ENCODE results near the gene CPSF3. TPM values are rescaled to one million over a fixed set of nuclear protein-coding genes. Genes with fewer than 3 reads are reported as not detected.

The CPSF3 gene
- total RNA-seq, 1 donor from 2014 or later = 60.4 TPM

DNA sequence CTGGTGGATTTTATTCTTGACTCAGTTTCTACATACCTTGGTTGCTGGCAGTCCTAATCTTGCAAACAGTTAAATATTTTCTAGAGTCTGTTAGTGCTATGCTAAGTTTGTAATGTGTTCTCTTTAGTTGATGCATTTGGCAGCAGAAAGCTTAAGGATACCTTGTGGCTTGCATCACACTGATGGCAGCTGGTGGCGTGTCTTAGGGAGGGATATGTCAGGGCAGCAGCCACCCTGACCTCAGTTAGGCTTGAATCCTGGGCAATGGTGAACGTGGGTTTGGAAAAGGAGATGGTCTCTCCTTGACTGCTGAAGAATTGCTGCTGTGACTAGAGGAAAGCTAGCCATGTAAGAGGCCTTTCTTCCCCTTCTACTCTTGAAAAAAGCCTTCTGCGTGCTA, 55.1 kb downstream of the CPSF3 start:
- peaks cover 9% of the 10 kb centered on the region for H3K4me1 Mint-ChIP-seq (ENCODE audit: low read depth)
- no peaks in the 10 kb centered on the region for H3K27me3 Mint-ChIP-seq
- H3K36me3 Mint-ChIP-seq (ENCODE audit: insufficient read depth) = peaks cover 30% of the 10 kb centered on the region
- H3K4me3 Mint-ChIP-seq (ENCODE audit: low read depth) = no peak overlapping the region
- peaks cover 3% of the 10 kb centered on the region for H3K9me3 Mint-ChIP-seq (ENCODE audit: low read depth)
- DNase-seq (ENCODE audit: low spot score, unreplicated experiment) = no peak
- TF ChIP-seq, protein P1, sequence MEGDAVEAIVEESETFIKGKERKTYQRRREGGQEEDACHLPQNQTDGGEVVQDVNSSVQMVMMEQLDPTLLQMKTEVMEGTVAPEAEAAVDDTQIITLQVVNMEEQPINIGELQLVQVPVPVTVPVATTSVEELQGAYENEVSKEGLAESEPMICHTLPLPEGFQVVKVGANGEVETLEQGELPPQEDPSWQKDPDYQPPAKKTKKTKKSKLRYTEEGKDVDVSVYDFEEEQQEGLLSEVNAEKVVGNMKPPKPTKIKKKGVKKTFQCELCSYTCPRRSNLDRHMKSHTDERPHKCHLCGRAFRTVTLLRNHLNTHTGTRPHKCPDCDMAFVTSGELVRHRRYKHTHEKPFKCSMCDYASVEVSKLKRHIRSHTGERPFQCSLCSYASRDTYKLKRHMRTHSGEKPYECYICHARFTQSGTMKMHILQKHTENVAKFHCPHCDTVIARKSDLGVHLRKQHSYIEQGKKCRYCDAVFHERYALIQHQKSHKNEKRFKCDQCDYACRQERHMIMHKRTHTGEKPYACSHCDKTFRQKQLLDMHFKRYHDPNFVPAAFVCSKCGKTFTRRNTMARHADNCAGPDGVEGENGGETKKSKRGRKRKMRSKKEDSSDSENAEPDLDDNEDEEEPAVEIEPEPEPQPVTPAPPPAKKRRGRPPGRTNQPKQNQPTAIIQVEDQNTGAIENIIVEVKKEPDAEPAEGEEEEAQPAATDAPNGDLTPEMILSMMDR (IDR thresholded peaks at IDR 0.05; ENCODE audit: unreplicated experiment) = no peak
- no peak overlapping the region for H3K27ac Mint-ChIP-seq

DNA sequence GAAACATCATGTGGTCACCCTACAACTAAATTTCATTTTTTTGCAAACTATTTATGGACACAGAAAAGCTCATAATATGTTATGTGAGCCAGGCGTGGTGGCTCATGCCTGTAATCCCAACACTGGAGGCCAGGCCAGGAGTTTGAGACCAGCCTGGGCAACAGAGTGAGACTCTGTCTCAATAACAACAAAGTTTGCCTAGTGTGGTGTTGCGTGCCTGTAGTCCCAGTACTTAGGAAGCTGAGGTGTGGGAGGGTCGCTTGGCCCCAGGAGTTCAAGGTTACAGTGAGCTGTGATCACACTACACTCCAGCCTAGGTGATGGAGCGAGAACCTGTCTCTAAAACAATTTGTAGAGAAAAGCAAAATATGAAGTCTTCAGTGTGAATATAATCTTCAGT, 56.7 kb downstream of the CPSF3 start:
- H3K27ac Mint-ChIP-seq = peak overlapping the region; percentile 50
- TF ChIP-seq, protein P1 (IDR thresholded peaks at IDR 0.05; ENCODE audit: unreplicated experiment) = no peak
- H3K36me3 Mint-ChIP-seq (ENCODE audit: insufficient read depth) = peaks cover 34% of the 10 kb centered on the region
- H3K4me1 Mint-ChIP-seq (ENCODE audit: low read depth) = peaks cover 9% of the 10 kb centered on the region
- peaks cover 3% of the 10 kb centered on the region for H3K9me3 Mint-ChIP-seq (ENCODE audit: low read depth)
- no peaks in the 10 kb centered on the region for H3K27me3 Mint-ChIP-seq
- DNase-seq (ENCODE audit: low spot score, unreplicated experiment) = no peak
- no peak overlapping the region for H3K4me3 Mint-ChIP-seq (ENCODE audit: low read depth)

DNA sequence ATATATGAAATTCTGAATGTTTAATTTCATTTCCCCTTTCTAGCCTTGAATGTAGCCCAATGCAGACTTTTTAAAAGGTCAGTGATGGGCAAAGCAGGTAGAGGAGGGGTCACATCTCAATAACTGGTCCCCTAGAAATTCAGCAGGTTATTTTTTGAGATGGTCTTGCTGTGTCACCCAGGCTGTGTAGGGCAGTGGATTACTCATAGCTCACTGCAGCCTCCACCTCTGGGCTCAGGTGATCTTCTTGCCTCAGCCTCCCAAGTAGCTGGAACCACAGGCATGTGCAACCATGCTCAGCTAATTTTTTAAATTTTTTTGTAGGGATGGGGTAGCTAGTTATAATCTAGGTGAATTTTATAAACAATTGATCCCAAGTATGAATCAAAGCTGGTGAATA, 59.7 kb downstream of the CPSF3 start:
- no peaks in the 10 kb centered on the region for H3K4me1 Mint-ChIP-seq (ENCODE audit: low read depth)
- no peak for DNase-seq (ENCODE audit: low spot score, unreplicated experiment)
- H3K9me3 Mint-ChIP-seq (ENCODE audit: low read depth) = no peaks in the 10 kb centered on the region
- TF ChIP-seq, protein P1 (IDR thresholded peaks at IDR 0.05; ENCODE audit: unreplicated experiment) = no peak
- H3K27me3 Mint-ChIP-seq = no peaks in the 10 kb centered on the region
- peak overlapping the region; percentile 55 for H3K27ac Mint-ChIP-seq
- H3K36me3 Mint-ChIP-seq (ENCODE audit: insufficient read depth) = peaks cover 30% of the 10 kb centered on the region
- H3K4me3 Mint-ChIP-seq (ENCODE audit: low read depth) = no peak overlapping the region

DNA sequence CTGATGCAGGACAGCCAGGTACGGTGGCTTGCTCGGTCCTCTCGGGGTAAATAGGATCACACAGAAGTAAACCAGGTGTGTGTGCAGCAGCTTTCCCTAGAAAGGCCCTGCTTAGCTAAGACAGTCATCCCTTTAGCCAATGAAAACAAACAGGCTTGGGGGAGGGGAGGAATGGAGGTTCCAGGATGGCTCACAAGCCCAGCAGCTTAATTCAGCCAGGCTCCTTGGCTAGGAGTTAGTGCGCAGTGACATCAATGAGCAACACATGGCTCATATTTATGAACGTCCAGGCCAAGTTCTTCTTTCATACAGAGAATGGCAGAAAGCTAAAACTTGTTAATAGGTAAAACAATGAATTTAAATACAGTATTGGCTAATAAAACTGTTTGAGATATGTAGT, 61.1 kb downstream of the CPSF3 start:
- no peaks in the 10 kb centered on the region for H3K4me1 Mint-ChIP-seq (ENCODE audit: low read depth)
- H3K4me3 Mint-ChIP-seq (ENCODE audit: low read depth) = no peak overlapping the region
- peaks cover 24% of the 10 kb centered on the region for H3K36me3 Mint-ChIP-seq (ENCODE audit: insufficient read depth)
- DNase-seq (ENCODE audit: low spot score, unreplicated experiment) = no peak
- no peak overlapping the region for H3K27ac Mint-ChIP-seq
- no peaks in the 10 kb centered on the region for H3K9me3 Mint-ChIP-seq (ENCODE audit: low read depth)
- no peaks in the 10 kb centered on the region for H3K27me3 Mint-ChIP-seq
- TF ChIP-seq, protein P1 (IDR thresholded peaks at IDR 0.05; ENCODE audit: unreplicated experiment) = no peak

DNA sequence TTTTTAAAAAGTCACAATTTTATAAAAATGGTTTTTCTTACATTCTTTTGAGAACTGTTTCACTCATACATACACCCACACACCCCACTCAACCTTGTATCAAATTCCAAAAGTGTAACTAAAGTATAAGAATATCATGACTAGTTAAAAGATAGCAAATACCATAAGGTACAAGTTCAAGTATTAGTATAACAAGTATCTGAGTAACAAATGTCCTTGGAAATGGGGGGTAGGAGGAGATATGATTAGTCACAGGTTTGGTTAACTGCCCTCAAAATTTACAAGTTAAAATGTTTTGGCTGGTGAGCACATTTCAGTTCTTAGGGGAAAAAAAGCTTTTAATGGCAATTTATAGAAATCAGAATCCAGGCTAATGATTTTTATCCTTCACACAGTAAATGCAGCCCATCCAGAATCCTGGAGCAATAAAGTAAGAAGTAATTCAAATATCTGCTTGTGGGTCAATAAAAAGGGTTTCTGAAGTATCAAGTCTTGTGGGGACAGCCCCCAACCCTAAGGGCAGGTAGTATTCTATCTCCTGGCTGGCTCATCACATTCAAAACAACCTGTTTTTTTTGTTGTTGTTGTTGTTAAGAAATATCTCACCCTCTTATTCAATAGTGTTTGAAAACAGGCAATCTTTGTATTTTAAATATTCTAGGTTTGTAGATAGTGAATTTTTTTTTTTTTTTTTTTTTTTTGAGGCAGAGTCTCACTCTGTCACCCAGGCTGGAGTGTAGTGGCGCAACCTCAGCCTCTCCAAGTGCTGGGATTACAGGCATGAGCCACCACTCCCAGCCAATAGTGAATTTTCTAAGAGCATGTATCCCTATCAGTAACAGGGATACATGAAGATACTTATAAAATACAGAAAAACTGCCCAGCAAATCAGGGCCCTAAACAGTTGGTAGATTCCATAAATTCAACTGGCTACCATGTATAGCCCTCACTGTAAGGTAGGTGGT, 65.4 kb downstream of the CPSF3 start:
- no peaks in the 10 kb centered on the region for H3K9me3 Mint-ChIP-seq (ENCODE audit: low read depth)
- H3K4me3 Mint-ChIP-seq (ENCODE audit: low read depth) = no peak overlapping the region
- peaks cover 9% of the 10 kb centered on the region for H3K4me1 Mint-ChIP-seq (ENCODE audit: low read depth)
- no peak overlapping the region for H3K27ac Mint-ChIP-seq
- TF ChIP-seq, protein P1 (IDR thresholded peaks at IDR 0.05; ENCODE audit: unreplicated experiment) = no peak
- no peak for DNase-seq (ENCODE audit: low spot score, unreplicated experiment)
- H3K27me3 Mint-ChIP-seq = no peaks in the 10 kb centered on the region
- H3K36me3 Mint-ChIP-seq (ENCODE audit: insufficient read depth) = peaks cover 41% of the 10 kb centered on the region
